ENCODE data around the gene TSPAN19. TPM values are rescaled to one million over a fixed set of nuclear protein-coding genes. Genes with fewer than 3 reads are reported as not detected.

TSPAN19 gene
- total and polyA plus RNA-seq, 2 of the 8 experiments (the other 6 are each of a cell fraction or from before 2014, with no cell fraction given) = 0.09 TPM; not detected in 1

GRCh38 chr12:84978921-84979320, 57.2 kb downstream of the TSPAN19 start:
- Histone ChIP-seq H3K23ac (ENCODE audit: insufficient read length) (no peak overlapping the region), H3K27me3 (replicated peaks in 1 of 4; ENCODE audit: control insufficient read depth in 3 of 4, extremely low read depth in 1 of 4, insufficient read depth in 3 of 4, low read length in 3 of 4) (no peaks in the 10 kb centered on the region), H3K4ac (replicated peaks; ENCODE audit: insufficient read length, low read depth, low read length) (no peak overlapping the region), H3K9me3 (ENCODE audit: insufficient read depth in 2 of 2, low read depth in 1 of 2, low read length in 1 of 2) (no peaks in the 10 kb centered on the region), H4K8ac (ENCODE audit: extremely low read depth, insufficient read depth, low read length) (no peak overlapping the region), H3K4me1 (replicated peaks in 1 of 4; ENCODE audit: control insufficient read depth in 3 of 4, insufficient read depth in 4 of 4, low read length in 3 of 4) (peaks cover 0 to 3% (median 1%) of the 10 kb centered on the region in 4 experiments; a peak in 2 of 7 replicates), H2AK5ac (ENCODE audit: low read depth, low read length) (no peak overlapping the region), H3K14ac (ENCODE audit: insufficient read length) (no peak overlapping the region), H2BK120ac (replicated peaks; ENCODE audit: low read depth, low read length) (no peak overlapping the region), H2AFZ (ENCODE audit: low read length) (no peak overlapping the region), H2BK5ac (ENCODE audit: low read depth, low read length) (no peak overlapping the region), H2BK12ac (ENCODE audit: low read depth, low read length) (no peak overlapping the region), H3K56ac (replicated peaks; ENCODE audit: insufficient read length, low read depth, low read length) (no peak overlapping the region), H3K79me2 (ENCODE audit: control insufficient read depth in 1 of 2, insufficient read depth in 2 of 2, low read length in 2 of 2) (no peaks in the 10 kb centered on the region), H3K18ac (ENCODE audit: extremely low read depth, low read length) (no peak overlapping the region), H3K4me2 (ENCODE audit: insufficient read depth in 1 of 2, low read depth in 2 of 2, low read length in 2 of 2) (no peak overlapping the region), H3K36me3 (ENCODE audit: control insufficient read depth in 2 of 4, insufficient read depth in 4 of 4, low read length in 3 of 4) (no peaks in the 10 kb centered on the region), H2BK20ac (ENCODE audit: low read length) (no peak overlapping the region), H3K79me1 (ENCODE audit: low read depth, low read length) (no peaks in the 10 kb centered on the region), H4K20me1 (replicated peaks in 1 of 2; ENCODE audit: control insufficient read depth in 1 of 2, insufficient read depth in 2 of 2, low read length in 2 of 2) (no peaks in the 10 kb centered on the region), H3K9ac (replicated peaks in 1 of 4; ENCODE audit: extremely low read depth in 1 of 4, low read depth in 3 of 4, low read length in 3 of 4) (no peak overlapping the region), H4K5ac (ENCODE audit: insufficient read length, low read depth, low read length) (no peak overlapping the region), H3K27ac (ENCODE audit: low read depth, low read length) (no peak overlapping the region), H3K23me2 (ENCODE audit: low read depth, low read length) (no peaks in the 10 kb centered on the region), H2BK15ac (ENCODE audit: low read length) (no peak overlapping the region), H3K4me3 (ENCODE audit: extremely low read depth in 1 of 4, insufficient read depth in 2 of 4, low read depth in 3 of 4, low read length in 4 of 4) (no peak overlapping the region), H4K91ac (replicated peaks; ENCODE audit: insufficient read length, low read length) (no peak overlapping the region)
- POLR2A ChIA-PET (ENCODE audit: partially characterized antibody) = no interaction called here
- no peak for FAIRE-seq
- WGBS, 2 experiments (ENCODE audit: extremely low coverage in 1 of 2, insufficient coverage in 1 of 2, insufficient read length in 1 of 2, insufficient replicate concordance in 2 of 2, low coverage in 1 of 2, low lambda C conversion rate in 2 of 2, missing lambda C conversion rate in 1 of 2) = 73% methylated on average over 1 of the region's 1 CpG; no CpG with 5 or more reads in 1 of the 2 experiments
- CTCF ChIA-PET (ENCODE audit: partially characterized antibody) = interaction anchor here (1.7 kb wide), 1 partner anchor 20 kb away, joined by 3 read pairs; no protein-coding TSS in a partner anchor
- DNase-seq (ENCODE audit: low read depth in 1 of 2, low spot score in 2 of 2) = no peak
- TF ChIP-seq RAD21 (IDR thresholded peaks at IDR 0.05 in 1 of 2, conservative IDR thresholded peaks at IDR 0.05 in 1 of 2; ENCODE audit: low read depth in 2 of 2, low read length in 2 of 2) = no peak
- no peak for TF ChIP-seq SRF (IDR thresholded peaks at IDR 0.05; ENCODE audit: low read depth, low read length)
- TF ChIP-seq POLR2A (IDR thresholded peaks at IDR 0.05; ENCODE audit: control extremely low read depth in 1 of 2, low read depth in 2 of 2, low read length in 2 of 2) = no peak
- TF ChIP-seq RBBP5 (IDR thresholded peaks at IDR 0.05; ENCODE audit: borderline replicate concordance, low read depth, low read length) = no peak
- no peak for TF ChIP-seq TAF1 (IDR thresholded peaks at IDR 0.05; ENCODE audit: low read depth, low read length)
- no peak for TF ChIP-seq POLR2AphosphoS5 (IDR thresholded peaks at IDR 0.05; ENCODE audit: low read depth, low read length)
- no peak for TF ChIP-seq HDAC2 (IDR thresholded peaks at IDR 0.05; ENCODE audit: borderline replicate concordance in 1 of 2, low read depth in 2 of 2, low read length in 2 of 2)
- no peak for TF ChIP-seq MAX (IDR thresholded peaks at IDR 0.05)
- no peak for TF ChIP-seq CTBP2 (IDR thresholded peaks at IDR 0.05; ENCODE audit: borderline replicate concordance, insufficient read depth, insufficient read length, low read length)
- TF ChIP-seq CTCF (IDR thresholded peaks at IDR 0.05; ENCODE audit: control extremely low read depth in 1 of 3, insufficient read depth in 1 of 3, low read depth in 1 of 3, low read length in 3 of 3) = no peak
- TF ChIP-seq BCL11A (IDR thresholded peaks at IDR 0.05; ENCODE audit: low read depth in 2 of 2, low read length in 2 of 2) = no peak

Measured in H1 (cell line).